NCI-H1930 (cell line): ENCODE results near the gene ZDHHC11.
"Not testable (repeated sequence)": the region's sequence is repeated elsewhere in the genome, so short reads cannot be mapped to it uniquely, and the experiment has no call there.

Experiments
- DNase-seq, 2 experiments: peaks; one replicate each; lab custom pipeline; 2025; lab: John Stamatoyannopoulos, UW

Gene ZDHHC11

GRCh38 chr5:845031-845675 lies 5.6 kb downstream of the ZDHHC11 start:
- not testable (repeated sequence) for DNase-seq

- DNase-seq, result not testable (repeated sequence)
These were observed 6.4 kb downstream of the ZDHHC11 start for GRCh38 chr5:844426-844825.

GRCh38 chr5:843926-844325 lies 6.9 kb downstream of the ZDHHC11 start:
- DNase-seq, result not testable (repeated sequence)

GRCh38 chr5:843371-843770 lies 7.4 kb downstream of the ZDHHC11 start:
- not testable (repeated sequence) for DNase-seq

- DNase-seq, result not testable (repeated sequence)
These were observed 8.2 kb downstream of the ZDHHC11 start for GRCh38 chr5:842402-843221.

GRCh38 chr5:841531-842401 lies 9.0 kb downstream of the ZDHHC11 start:
- not testable (repeated sequence) for DNase-seq

GRCh38 chr5:840974-841435 lies 9.8 kb downstream of the ZDHHC11 start:
- not testable (repeated sequence) for DNase-seq

GRCh38 chr5:840118-840973 lies 10.4 kb downstream of the ZDHHC11 start:
- not testable (repeated sequence) for DNase-seq

- DNase-seq, result not testable (repeated sequence)
These were observed 12.3 kb downstream of the ZDHHC11 start for GRCh38 chr5:838431-838851.

- DNase-seq, result not testable (repeated sequence)
These were observed 13.1 kb downstream of the ZDHHC11 start for GRCh38 chr5:837621-838121.

GRCh38 chr5:835933-836612 lies 14.7 kb downstream of the ZDHHC11 start:
- not testable (repeated sequence) for DNase-seq

- DNase-seq, result not testable (repeated sequence)
These were observed 16.8 kb downstream of the ZDHHC11 start for GRCh38 chr5:834013-834412.

- not testable (repeated sequence) for DNase-seq
These were observed 22.6 kb downstream of the ZDHHC11 start for GRCh38 chr5:828194-828593.

GRCh38 chr5:825544-825943 lies 25.2 kb downstream of the ZDHHC11 start:
- not testable (repeated sequence) for DNase-seq

GRCh38 chr5:821504-821903 lies 29.3 kb downstream of the ZDHHC11 start:
- DNase-seq, result no peak

- no peak for DNase-seq
These were observed 30.5 kb downstream of the ZDHHC11 start for GRCh38 chr5:820245-820644.

GRCh38 chr5:819078-819477 lies 31.7 kb downstream of the ZDHHC11 start:
- DNase-seq, result no peak

GRCh38 chr5:816176-816575 lies 34.6 kb downstream of the ZDHHC11 start:
- DNase-seq, result no peak

- DNase-seq, result no peak
These were observed 35.3 kb downstream of the ZDHHC11 start for GRCh38 chr5:815449-815848.

GRCh38 chr5:813575-813974 lies 37.2 kb downstream of the ZDHHC11 start:
- not testable (repeated sequence) for DNase-seq
